A549 (cell line): Measurements from ENCODE around the gene AKIRIN2.

Experiments used
- BHLHE40 ChIP-seq: IDR thresholded peaks from 2 replicates; pipeline ENCODE4 v1.6.1; 2012; ENCODE audit warnings: low read depth, low read length, inconsistent platforms
- FOSL2 ChIP-seq, 2 experiments: fragments of 450-650 bp in 1 of 2; fragments of >200 bp in 1 of 2; sonication (Bioruptor Twin) in 1 of 2; formaldehyde crosslinking; IDR thresholded peaks; 2 replicates each; pipeline versions ENCODE4 v1.5.0 to v1.6.1; 2016 to 2020; ENCODE audit warnings: mild to moderate bottlenecking in 1 of 2, moderate library complexity in 1 of 2
- MAFK ChIP-seq: fragments of 450-650 bp; IDR thresholded peaks from 2 replicates; pipeline ENCODE4 v1.6.1; 2014; ENCODE audit not compliant: partially characterized antibody
- RFX5 ChIP-seq: fragments of 450-650 bp; IDR thresholded peaks from 2 replicates; pipeline ENCODE4 v1.7.1; 2014; ENCODE audit warnings: antibody characterized with exemption, mild to moderate bottlenecking, moderate library complexity
- TF ChIP-seq, protein P1 (sequence below): IDR thresholded peaks from 2 replicates; pipeline ENCODE4 v1.6.1; 2012
- TF ChIP-seq, protein P2 (sequence below): fragments of >200 bp; sonication (Bioruptor Twin); formaldehyde crosslinking; IDR thresholded peaks from 3 replicates; pipeline ENCODE4 v1.5.1; 2016

DNA sequence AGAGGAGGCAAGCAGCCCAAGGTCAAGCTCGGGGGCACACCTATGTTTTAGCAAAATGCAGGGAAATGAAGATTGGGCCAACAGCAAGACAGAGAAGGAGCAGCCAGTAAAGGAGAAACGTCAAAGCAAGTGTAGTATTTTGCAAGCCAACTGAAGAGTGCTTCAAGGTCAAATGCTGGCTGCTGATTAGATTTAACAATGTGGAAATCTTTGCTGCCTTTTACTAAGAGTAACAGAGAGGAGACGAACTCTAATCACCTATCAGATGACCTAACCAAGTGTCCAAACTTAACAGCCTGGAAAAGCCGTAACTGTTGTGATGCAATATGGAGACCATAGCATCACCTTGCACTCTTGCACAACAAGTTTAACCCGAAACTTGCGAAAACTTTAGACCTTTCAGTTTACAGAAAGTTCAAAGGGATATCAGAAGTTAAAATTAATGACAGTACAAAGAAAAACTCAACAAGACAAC is 30.4 kb downstream of the AKIRIN2 start:
- TF ChIP-seq, protein P1, sequence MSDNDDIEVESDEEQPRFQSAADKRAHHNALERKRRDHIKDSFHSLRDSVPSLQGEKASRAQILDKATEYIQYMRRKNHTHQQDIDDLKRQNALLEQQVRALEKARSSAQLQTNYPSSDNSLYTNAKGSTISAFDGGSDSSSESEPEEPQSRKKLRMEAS, result no peak
- TF ChIP-seq, protein P2, sequence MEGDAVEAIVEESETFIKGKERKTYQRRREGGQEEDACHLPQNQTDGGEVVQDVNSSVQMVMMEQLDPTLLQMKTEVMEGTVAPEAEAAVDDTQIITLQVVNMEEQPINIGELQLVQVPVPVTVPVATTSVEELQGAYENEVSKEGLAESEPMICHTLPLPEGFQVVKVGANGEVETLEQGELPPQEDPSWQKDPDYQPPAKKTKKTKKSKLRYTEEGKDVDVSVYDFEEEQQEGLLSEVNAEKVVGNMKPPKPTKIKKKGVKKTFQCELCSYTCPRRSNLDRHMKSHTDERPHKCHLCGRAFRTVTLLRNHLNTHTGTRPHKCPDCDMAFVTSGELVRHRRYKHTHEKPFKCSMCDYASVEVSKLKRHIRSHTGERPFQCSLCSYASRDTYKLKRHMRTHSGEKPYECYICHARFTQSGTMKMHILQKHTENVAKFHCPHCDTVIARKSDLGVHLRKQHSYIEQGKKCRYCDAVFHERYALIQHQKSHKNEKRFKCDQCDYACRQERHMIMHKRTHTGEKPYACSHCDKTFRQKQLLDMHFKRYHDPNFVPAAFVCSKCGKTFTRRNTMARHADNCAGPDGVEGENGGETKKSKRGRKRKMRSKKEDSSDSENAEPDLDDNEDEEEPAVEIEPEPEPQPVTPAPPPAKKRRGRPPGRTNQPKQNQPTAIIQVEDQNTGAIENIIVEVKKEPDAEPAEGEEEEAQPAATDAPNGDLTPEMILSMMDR, result no peak
- no peak for TF ChIP-seq BHLHE40
- TF ChIP-seq FOSL2 (IDR thresholded peaks at IDR 0.05), result no peak
- no peak for TF ChIP-seq FOSL2 (CRISPR knock-in tag; IDR thresholded peaks at IDR 0.05)
- TF ChIP-seq RFX5, result no peak
- no peak for TF ChIP-seq MAFK
